Amygdala (tissue), 56 donors: Measurements from ENCODE around the gene YBX3.
"Not testable (repeated sequence)": the region's sequence is repeated elsewhere in the genome, so short reads cannot be mapped to it uniquely, and the experiment has no call there.

ENCODE experiments used
- DNase-seq, 56 donors: peaks; one replicate each; lab custom pipeline; 2025; lab: John Stamatoyannopoulos, UW

YBX3 gene

GRCh38 chr12:10722905-10723746, at the start of gene YBX3:
Gene YBX3, minus strand, starts transcription at chr12:10723323. Its CDS starts 212 bp downstream, at chr12:10723111.
- DNase-seq: peak in 46 of 56 donors; percentile 6 to 70 (median 42)

GRCh38 chr12:10771132-10771733, 48.1 kb upstream of the YBX3 start:
- no peak for DNase-seq

- no peak for DNase-seq
These were observed 36.5 kb upstream of the YBX3 start for GRCh38 chr12:10759657-10760056.

- DNase-seq: no peak
These were observed 33.1 kb upstream of the YBX3 start for GRCh38 chr12:10756194-10756593.

GRCh38 chr12:10753059-10753458, 29.9 kb upstream of the YBX3 start:
- DNase-seq: peak in 1 of 56 donors; percentile 7

GRCh38 chr12:10750385-10750727, 27.2 kb upstream of the YBX3 start:
- DNase-seq: no peak

- DNase-seq: peak in 52 of 56 donors; percentile 3 to 88 (median 56)
These were observed 26.7 kb upstream of the YBX3 start for GRCh38 chr12:10749700-10750384.

- DNase-seq: no peak
These were observed 24.6 kb upstream of the YBX3 start for GRCh38 chr12:10747730-10748129.

- DNase-seq: not testable (repeated sequence)
These were observed 20.3 kb upstream of the YBX3 start for GRCh38 chr12:10743420-10743819.

- DNase-seq: no peak
These were observed 18.7 kb upstream of the YBX3 start for GRCh38 chr12:10741845-10742244.

- no peak for DNase-seq
These were observed 17.1 kb upstream of the YBX3 start for GRCh38 chr12:10740182-10740581.

- no peak for DNase-seq
These were observed 16.3 kb upstream of the YBX3 start for GRCh38 chr12:10739157-10740118.

GRCh38 chr12:10737249-10737648, 14.1 kb upstream of the YBX3 start:
- no peak for DNase-seq

- no peak for DNase-seq
These were observed 13.3 kb upstream of the YBX3 start for GRCh38 chr12:10736463-10736862.

- DNase-seq: no peak
These were observed 12.3 kb upstream of the YBX3 start for GRCh38 chr12:10735428-10735827.

- no peak for DNase-seq
These were observed 9.4 kb upstream of the YBX3 start for GRCh38 chr12:10732549-10732948.

GRCh38 chr12:10732066-10732465, 8.9 kb upstream of the YBX3 start:
- no peak for DNase-seq

- DNase-seq: no peak
These were observed 7.4 kb upstream of the YBX3 start for GRCh38 chr12:10730559-10730958.

- DNase-seq: no peak
These were observed 5.0 kb upstream of the YBX3 start for GRCh38 chr12:10728091-10728490.

- DNase-seq: no peak
These were observed 3.8 kb upstream of the YBX3 start for GRCh38 chr12:10726945-10727344.
